Cerebellar cortex (tissue), 1 donor: ENCODE results near the gene PHKB.
"Not testable (repeated sequence)": the region's sequence is repeated elsewhere in the genome, so short reads cannot be mapped to it uniquely, and the experiment has no call there.

Experiments used
- DNase-seq: peaks from one replicate; pipeline ENCODE4 v3.0.0-alpha.2; 2015; ENCODE audit warnings: low spot score

PHKB gene

DNA sequence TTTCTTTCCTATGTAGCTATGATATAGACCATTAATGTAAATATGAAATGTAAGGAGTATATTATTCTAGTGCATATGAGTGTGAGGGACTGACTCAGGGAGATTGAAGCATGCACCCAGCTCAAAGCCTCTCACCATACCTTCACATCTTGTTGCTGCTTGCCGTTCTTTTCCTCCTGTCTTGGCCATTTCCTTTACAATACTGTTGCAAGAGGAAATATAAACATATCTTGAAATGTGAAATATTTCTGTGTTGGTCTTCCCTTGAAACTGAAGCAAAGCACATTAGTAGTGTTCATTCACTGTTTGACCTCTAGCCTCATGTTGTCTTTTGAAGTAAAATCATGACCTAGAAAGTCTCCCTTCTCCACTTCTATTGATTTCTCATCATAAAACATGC, 46.6 kb downstream of the PHKB start:
- no peak for DNase-seq

DNA sequence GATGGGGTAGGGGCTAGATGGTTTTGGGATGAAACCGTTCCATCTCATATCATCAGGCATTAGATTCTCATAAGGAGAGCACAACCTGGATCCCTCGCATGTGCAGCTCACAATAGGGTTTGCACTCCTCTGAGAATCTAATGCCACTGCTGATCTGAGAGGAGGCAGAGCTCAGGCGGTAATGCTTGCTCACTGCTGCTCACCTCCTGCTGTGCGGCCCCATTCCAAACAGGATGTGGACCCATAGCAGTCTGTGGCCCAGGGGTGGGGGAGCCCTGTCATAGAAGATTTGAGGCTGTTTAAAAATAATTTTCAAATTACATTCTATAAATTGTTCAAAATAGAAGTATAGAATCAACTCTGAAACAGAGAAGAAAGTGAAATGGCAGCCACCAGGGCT, 50.8 kb downstream of the PHKB start:
- DNase-seq = no peak

DNA sequence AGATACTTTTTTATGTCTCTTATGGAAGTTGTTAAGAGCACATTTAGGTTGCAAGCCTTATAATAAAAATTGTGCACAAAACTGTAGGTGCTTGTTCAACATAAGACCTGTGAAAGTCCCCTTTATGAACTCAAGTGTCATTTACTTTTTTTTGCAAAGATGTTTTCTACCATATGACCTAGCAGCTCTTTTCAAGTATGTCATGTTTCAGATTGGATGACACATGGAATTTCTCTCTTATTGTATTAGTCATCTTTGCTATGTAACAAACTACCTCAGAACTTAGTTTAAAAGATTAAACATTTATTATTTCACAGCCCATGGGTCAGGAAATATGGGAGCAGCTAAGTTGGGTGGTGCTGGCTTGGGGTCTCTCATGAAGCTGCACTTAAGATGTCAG, 57.9 kb downstream of the PHKB start:
- DNase-seq = no peak

DNA sequence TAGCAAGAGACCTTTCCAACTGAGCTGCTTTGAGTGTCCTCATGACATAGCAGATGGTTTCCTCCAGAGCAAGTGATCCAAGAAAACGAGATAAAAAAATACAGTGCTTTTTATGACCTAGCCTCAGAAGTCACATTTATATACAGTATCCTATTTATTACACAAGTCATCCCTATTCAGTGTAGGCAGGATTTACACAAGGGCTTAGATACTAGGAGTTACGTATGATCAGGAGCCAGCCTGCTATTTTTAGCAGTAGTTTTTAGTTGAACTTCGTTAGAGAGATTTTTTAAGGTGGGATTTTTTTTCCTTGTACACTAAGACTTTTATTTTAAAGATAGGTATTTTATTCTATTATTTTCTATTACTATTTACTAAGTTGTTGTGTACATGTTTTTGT, 58.4 kb downstream of the PHKB start:
- no peak for DNase-seq

DNA sequence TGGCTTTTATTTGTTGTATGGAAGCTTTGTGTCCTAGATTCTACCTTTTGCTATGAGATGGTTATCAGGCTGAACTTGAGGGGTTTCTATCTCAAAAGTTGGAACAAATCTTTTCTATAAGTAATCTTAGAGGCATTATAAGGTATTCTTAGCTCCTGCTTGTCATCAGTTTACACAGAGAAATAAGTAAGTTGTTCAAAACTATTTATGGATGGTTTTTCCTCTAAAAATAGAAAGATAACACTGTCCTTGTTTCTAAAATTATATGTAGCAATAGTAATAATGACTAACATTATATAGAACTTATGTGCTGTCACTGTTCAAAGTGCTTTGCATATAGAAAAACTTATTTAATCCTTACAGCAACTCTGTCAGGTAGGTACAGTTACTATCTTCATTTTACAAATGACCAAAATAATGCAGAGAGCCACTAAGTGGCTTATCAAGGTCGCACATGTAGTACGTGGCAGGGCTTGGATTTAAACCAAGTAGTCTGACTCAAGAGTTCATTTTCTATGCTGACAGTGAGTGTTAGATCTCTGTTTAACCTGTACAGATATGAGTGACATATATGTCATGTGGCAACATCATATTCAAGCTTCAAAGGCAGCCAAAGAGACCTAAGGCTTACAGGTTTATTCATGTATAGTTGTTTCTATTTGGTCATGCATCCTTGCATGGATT, 59.0 kb downstream of the PHKB start:
- no peak for DNase-seq

GRCh38 chr16:47523342-47524006, 62.3 kb downstream of the PHKB start:
- DNase-seq = no peak

DNA sequence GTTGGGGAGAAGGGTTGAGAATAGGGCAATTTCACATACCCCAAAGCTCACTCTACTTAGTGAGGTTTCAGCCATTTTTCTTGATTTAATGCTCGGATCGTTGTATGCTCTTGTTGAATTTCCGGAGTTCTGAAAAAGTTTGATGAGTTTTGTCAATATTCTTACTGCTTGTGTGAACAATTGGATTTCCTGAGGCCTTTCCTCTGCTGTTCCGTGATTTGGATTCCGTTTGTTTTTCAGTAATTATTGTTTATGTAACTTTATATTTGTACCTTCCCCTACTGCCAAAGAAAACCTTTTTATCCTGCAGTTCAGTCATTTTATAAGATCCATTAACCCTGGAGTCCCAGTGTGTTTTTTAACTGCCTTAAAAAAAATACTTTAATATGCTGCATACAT, 62.9 kb downstream of the PHKB start:
- no peak for DNase-seq

- DNase-seq = no peak
Measured at GRCh38 chr16:47528431-47528830, 67.3 kb downstream of the PHKB start.

GRCh38 chr16:47533744-47534292, 72.7 kb downstream of the PHKB start:
- no peak for DNase-seq

- no peak for DNase-seq
Measured at GRCh38 chr16:47538472-47538871, 77.3 kb downstream of the PHKB start.

GRCh38 chr16:47539707-47540670, 78.9 kb downstream of the PHKB start:
- DNase-seq = not testable (repeated sequence)

DNA sequence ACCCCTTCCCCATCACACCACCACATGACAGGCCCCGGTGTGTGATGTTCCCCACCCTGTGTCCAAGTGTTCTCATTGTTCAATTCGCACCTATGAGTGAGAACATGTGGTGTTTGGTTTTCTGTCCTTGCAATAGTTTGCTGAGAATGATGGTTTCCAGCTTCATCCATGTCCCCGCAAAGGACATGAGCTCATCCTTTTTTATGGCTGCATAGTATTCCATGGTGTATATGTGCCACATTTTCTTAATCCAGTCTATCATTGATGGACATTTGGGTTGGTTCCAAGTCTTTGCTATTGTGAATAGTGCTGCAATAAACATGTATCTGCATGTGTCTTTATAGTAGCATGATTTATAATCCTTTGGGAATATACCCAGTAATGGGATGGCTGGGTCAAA, 80.0 kb downstream of the PHKB start:
- not testable (repeated sequence) for DNase-seq

DNA sequence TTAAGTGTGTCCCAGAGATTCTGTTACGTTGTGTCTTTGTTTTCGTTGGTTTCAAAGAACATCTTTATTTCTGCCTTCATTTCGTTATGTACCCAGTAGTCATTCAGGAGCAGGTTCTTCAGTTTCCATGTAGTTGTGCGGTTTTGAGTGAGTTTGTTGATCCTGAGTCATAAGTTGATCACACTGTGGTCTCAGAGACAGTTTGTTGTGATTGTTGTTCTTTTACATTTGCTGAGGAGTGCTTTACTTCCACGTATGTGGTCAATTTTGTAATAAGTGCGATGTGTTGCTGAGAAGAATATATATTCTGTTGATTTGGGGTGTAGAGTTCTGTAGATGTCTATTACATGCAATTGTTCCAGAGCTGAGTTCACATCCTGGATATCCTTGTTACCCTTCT, 83.1 kb downstream of the PHKB start:
- DNase-seq = not testable (repeated sequence)

GRCh38 chr16:47551185-47551584, 90.1 kb downstream of the PHKB start:
- not testable (repeated sequence) for DNase-seq

DNA sequence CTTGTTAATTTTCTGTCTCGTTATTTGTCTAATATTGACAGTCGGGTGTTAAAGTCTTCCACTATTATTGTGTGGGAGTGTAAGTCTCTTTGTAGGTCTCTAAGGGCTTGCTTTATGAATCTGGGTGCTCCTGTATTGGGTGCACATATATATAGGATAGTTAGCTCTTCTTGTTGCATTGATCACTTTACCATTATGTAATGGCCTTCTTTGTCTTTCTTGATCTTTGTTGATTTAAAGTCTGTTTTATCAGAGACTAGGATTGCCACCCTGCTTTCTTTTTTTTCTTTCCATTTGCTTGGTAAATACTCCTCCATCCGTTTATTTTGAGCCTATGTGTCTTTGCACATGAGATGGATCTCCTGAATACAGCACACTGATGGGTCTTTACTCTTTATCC, 90.6 kb downstream of the PHKB start:
- DNase-seq = not testable (repeated sequence)

DNA sequence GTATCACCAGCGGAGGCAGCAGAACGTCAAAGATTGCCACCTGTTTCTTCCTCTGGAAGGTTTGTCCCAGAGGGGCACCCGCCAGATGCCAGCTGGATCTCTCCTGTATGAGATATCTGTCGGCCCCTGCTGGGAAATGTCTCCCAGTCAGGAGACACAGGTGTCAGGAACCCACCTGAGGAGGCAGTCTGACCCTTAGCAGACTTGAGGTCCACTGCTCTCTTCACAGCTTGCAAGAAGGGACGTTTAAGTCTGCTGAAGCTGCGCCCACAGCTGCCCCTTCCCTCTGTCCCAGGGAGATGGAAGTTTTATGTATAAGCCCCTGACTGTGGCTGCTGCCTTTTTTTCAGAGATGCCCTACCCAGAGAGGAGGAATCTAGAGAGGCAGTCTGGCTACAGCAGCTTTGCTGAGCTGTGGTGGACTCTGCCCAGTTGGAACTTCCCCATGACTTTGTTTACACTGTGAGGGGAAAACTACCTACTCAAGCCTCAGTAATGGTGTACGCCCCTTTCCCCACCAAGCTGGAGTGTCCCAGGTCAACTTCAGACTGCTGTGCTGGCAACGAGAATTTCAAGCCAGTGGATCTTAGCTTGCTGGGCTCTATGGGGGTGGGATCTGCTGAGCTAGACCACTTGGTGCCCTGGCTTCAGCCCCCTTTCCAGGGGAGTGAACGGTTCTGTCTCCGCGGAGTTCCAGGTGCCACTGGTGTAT, 92.9 kb downstream of the PHKB start:
- DNase-seq = no peak

GRCh38 chr16:47554587-47554986, 93.5 kb downstream of the PHKB start:
- DNase-seq = not testable (repeated sequence)

GRCh38 chr16:47561286-47561685, 100.2 kb downstream of the PHKB start:
- DNase-seq = no peak

GRCh38 chr16:47562366-47562765, 101.2 kb downstream of the PHKB start:
- DNase-seq = no peak

DNA sequence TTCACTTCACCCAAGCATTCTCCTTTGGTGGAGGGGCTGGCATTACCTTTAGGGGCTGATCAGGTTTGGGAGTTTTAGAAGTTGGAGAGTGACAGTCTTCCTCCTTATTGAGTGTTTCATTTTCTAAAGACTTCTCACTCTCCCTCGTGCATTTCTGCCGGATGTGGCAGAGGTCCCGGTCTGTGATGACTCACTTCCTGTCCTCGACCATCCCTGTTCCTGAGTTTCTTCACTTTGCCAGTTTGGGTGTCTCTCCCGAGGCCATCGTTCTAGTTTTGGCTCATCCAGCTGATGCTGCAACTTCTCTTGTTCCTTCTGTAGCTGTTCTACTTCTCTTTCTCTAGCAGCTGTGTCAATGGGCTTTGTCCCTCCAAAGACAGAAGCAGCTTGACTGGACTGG, 104.3 kb downstream of the PHKB start:
- DNase-seq = no peak

DNA sequence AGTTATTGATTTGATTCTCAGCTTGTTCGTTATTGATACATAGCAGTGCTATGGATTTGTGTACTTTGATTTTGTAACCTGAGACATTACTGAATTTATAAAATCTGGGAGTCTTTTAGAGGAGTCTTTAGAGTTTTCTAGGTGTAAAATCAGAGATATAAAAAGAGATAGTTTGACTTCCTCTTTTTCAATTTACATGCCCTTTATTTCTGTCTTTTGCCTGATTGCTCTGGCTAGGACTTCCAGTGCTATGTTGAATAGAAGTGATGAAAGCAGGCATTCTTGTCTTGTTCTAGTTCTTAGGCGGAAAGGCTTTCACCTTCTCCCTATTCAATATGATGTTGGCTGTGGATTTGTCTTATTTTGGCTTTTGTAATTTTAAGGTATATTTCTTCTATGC, 106.2 kb downstream of the PHKB start:
- no peak for DNase-seq

DNA sequence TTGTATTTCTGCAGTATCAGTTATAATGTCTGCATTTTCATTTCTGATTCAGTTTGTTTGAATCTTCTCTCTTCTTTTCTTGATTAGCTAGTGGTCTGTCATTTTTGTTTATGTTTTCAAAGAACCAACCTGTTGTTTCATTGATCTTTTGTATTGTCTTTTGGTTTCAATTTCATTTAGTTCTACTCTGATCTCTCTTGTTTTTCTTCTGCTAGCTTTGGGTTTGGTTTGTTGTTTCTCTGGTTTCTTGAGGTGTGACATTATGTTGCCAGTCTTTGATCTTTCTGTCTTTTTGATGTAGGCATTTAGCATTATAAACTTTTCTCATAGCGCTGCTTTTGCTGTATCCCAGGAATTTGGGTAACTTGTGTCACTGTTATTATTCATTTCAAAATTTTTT, 107.2 kb downstream of the PHKB start:
- no peak for DNase-seq
